GM12864 (cell line): Measurements from ENCODE around the gene HOXA10.
A peak's percentile ranks its signal among the peaks of the same experiment; 100 is the strongest.

Experiments used
- DNase-seq: peaks from one replicate; pipeline ENCODE4 v3.0.0-alpha.2; 2011; ENCODE audit warnings: low read depth
- H3K4me3 ChIP-seq: 2 replicates; pipeline ENCODE4 v1.5.1; 2011; ENCODE audit warnings: mild to moderate bottlenecking, low read depth, low read length, control low read depth
- TF ChIP-seq, protein P1 (sequence below): IDR thresholded peaks from 2 replicates; pipeline ENCODE4 v1.5.1; 2011; ENCODE audit warnings: low read depth, mild to moderate bottlenecking, moderate library complexity, low read length, control low read depth, inconsistent platforms; ENCODE audit errors: missing control alignments

Gene HOXA10

GRCh38 chr7:27157702-27158431, 16.3 kb downstream of the HOXA10 start:
- DNase-seq, result no peak
- no peak overlapping the region for H3K4me3 ChIP-seq
- TF ChIP-seq, protein P1, sequence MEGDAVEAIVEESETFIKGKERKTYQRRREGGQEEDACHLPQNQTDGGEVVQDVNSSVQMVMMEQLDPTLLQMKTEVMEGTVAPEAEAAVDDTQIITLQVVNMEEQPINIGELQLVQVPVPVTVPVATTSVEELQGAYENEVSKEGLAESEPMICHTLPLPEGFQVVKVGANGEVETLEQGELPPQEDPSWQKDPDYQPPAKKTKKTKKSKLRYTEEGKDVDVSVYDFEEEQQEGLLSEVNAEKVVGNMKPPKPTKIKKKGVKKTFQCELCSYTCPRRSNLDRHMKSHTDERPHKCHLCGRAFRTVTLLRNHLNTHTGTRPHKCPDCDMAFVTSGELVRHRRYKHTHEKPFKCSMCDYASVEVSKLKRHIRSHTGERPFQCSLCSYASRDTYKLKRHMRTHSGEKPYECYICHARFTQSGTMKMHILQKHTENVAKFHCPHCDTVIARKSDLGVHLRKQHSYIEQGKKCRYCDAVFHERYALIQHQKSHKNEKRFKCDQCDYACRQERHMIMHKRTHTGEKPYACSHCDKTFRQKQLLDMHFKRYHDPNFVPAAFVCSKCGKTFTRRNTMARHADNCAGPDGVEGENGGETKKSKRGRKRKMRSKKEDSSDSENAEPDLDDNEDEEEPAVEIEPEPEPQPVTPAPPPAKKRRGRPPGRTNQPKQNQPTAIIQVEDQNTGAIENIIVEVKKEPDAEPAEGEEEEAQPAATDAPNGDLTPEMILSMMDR, result no peak

- TF ChIP-seq, protein P1, result no peak
- DNase-seq, result no peak
- no peak overlapping the region for H3K4me3 ChIP-seq
Observed at GRCh38 chr7:27156916-27157701, 17.0 kb downstream of the HOXA10 start.

- H3K4me3 ChIP-seq, result peak within 1 kb of the TSS; percentile 13
- no peak for DNase-seq
- TF ChIP-seq, protein P1, result no peak
Observed at GRCh38 chr7:27156508-27156898, 17.6 kb downstream of the HOXA10 start, which contains the start of gene HOXA7. TSS of gene HOXA7 (minus strand) at chr7:27156675. CDS start at chr7:27156545, 130 bp downstream.

DNA sequence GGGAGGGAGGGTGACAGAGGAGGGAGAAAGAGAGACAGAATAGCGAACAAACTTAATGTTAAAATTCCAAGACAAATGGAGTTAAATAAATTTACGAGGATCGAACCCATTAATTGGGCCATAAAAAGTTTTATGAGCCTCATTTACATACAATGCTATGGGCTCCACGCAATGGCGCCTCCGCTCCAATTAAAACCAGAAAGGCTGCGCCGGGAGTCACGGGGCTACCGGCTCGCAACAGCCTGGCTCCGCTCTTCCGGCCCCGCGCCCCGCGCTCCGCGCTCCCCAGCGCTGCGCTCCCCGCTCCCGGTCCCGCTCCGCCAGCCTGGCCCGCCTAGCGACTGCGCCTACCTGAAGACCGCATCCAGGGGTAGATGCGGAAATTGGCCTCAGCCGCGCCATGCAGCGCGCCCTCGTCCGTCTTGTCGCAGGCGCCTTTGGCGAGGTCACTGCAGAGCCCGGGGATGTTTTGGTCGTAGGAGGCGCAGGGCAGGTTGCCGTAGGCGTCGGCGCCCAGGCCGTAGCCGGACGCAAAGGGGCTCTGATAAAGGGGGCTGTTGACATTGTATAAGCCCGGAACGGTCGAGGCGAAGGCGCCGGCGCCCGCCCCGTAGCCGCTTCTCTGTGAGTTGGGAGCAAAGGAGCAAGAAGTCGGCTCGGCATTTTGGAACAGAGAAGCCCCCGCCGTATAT, 18.2 kb downstream of the HOXA10 start:
- peak overlapping the region; percentile 13 for H3K4me3 ChIP-seq
- no peak for DNase-seq
- TF ChIP-seq, protein P1, result no peak

DNA sequence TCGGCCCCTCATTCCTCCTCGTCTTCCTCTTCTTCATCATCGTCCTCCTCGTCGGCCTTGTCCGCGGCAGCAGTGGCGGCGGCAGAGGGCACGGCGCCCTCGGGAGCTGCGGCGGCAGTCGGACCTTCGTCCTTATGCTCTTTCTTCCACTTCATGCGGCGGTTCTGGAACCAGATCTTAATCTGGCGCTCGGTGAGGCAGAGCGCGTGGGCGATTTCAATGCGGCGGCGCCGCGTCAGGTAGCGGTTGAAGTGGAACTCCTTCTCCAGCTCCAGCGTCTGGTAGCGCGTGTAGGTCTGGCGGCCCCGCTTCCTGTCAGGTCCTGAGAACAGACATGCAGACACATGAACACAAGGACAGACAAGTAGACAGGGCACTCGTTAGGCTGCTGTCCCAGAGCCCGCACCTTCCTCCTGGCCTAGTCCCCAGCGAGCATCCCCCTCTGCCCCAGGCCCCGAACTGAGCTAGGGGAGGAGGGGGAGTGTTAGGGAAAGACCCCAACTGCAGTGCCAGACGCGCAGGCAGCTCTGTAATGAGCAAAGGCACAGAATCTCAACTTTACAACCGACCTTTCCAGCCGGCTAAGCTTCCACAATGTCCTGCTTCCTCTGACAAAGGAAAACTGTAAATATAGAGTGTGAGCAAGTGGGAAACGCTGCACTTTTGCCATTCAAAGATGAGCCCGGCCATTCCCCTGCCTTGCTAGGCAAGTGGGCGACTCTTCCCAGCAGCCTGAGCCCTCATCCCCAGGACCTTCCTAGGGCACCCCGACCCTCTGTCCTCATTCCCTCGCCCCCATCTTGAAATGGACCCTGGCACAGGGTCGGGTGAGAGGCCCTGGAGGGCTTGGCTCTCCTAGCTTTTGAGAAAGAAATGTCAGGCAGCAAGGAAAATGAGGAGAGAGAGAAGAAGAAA, 19.0 kb downstream of the HOXA10 start:
- H3K4me3 ChIP-seq, result no peak overlapping the region; the same call in 1 of the 2 replicates
- DNase-seq, result no peak
- TF ChIP-seq, protein P1, result no peak

GRCh38 chr7:27154369-27154768, 19.8 kb downstream of the HOXA10 start:
- DNase-seq, result no peak
- H3K4me3 ChIP-seq, result no peak overlapping the region
- TF ChIP-seq, protein P1, result no peak
